HFF-Myc (cell line): ENCODE measurements around the gene ZFP92.

Source experiments
- DNase-seq: peaks from one replicate; pipeline ENCODE4 v3.0.0-alpha.2; 2011; ENCODE audit warnings: low read depth; ENCODE audit errors: extremely low read depth
- H3K4me3 ChIP-seq: replicated peaks from 2 replicates; pipeline ENCODE4 v1.5.1; 2011; ENCODE audit warnings: low read depth, mild to moderate bottlenecking, control low read depth, low read length
- CTCF ChIP-seq: IDR thresholded peaks from 2 replicates; pipeline ENCODE4 v1.5.1; 2012; ENCODE audit warnings: mild to moderate bottlenecking, low read depth, low read length, control low read depth; ENCODE audit errors: missing control alignments

ZFP92 gene

GRCh38 chrX:153438532-153438931 is 27.3 kb downstream of the ZFP92 start:
- TF ChIP-seq CTCF, result peak; percentile 24
- H3K4me3 ChIP-seq, result no peak overlapping the region
- peak; percentile 4 for DNase-seq

- H3K4me3 ChIP-seq, result no peak overlapping the region
- DNase-seq, result no peak
- TF ChIP-seq CTCF, result no peak
Observed at GRCh38 chrX:153439977-153440376, 28.7 kb downstream of the ZFP92 start.

- no peak overlapping the region for H3K4me3 ChIP-seq
- TF ChIP-seq CTCF, result no peak
- no peak for DNase-seq
Observed at GRCh38 chrX:153440556-153441135, 29.4 kb downstream of the ZFP92 start.

- TF ChIP-seq CTCF, result no peak
- no peak for DNase-seq
- H3K4me3 ChIP-seq, result no peak overlapping the region
Observed at GRCh38 chrX:153441296-153441695, 30.0 kb downstream of the ZFP92 start.

- no peak for TF ChIP-seq CTCF
- H3K4me3 ChIP-seq, result no peak overlapping the region
- DNase-seq, result no peak
Observed at GRCh38 chrX:153441981-153442380, 30.7 kb downstream of the ZFP92 start.

- DNase-seq, result no peak
- H3K4me3 ChIP-seq, result no peak overlapping the region
- TF ChIP-seq CTCF, result no peak
Observed at GRCh38 chrX:153442463-153442862, 31.2 kb downstream of the ZFP92 start.
